Stimulated activated naive B cell treated with anti-CD40 and anti-IgM and Interleukin-4, amounts not matched to agents 10 μg/mL and 1 μg/mL and 100 μg/mL, for 72 hours (primary cell): ENCODE results near the gene NCAM1.

Experiments used
- ATAC-seq, 2 donors: fragments of 150-1000 bp; cut with Tn5 transposase; replicated peaks; 2 replicates each; pipeline ENCODE4 v1.10.0; 2021; ENCODE audit warnings: moderate library complexity in 1 of 2
- DNase-seq: peaks from one replicate; pipeline ENCODE4 v3.0.0; 2021
- H3K27ac Mint-ChIP-seq: one replicate; pipeline ENCODE4 v1.8.0; 2022; ENCODE audit warnings: mild to moderate bottlenecking, mixed read lengths
- H3K27me3 Mint-ChIP-seq, 2 donors: one replicate each; pipeline ENCODE4 v1.8.0; 2022; ENCODE audit warnings: mixed read lengths in 2 of 2
- H3K36me3 Mint-ChIP-seq, 2 donors: one replicate each; pipeline ENCODE4 v1.8.0; 2022; ENCODE audit warnings: mixed read lengths in 2 of 2, mild to moderate bottlenecking in 1 of 2
- H3K4me1 Mint-ChIP-seq, 2 donors: one replicate each; pipeline ENCODE4 v1.8.0; 2022; ENCODE audit warnings: mixed read lengths in 2 of 2, mild to moderate bottlenecking in 1 of 2
- H3K4me3 Mint-ChIP-seq, 2 donors: one replicate each; pipeline ENCODE4 v1.8.0; 2022; ENCODE audit warnings: mild to moderate bottlenecking in 2 of 2, mixed read lengths in 2 of 2, moderate library complexity in 1 of 2
- H3K9me3 Mint-ChIP-seq, 2 donors: one replicate each; pipeline ENCODE4 v1.8.0; 2022; ENCODE audit warnings: mixed read lengths in 2 of 2, mild to moderate bottlenecking in 1 of 2

The NCAM1 gene

GRCh38 chr11:113275602-113276001 is 314.4 kb downstream of the NCAM1 start:
- ATAC-seq = no peak
- Mint-ChIP-seq H3K9me3 (no peaks in the 10 kb centered on the region), H3K4me3 (no peak overlapping the region), H3K36me3 (peaks cover 0 to 3% of the 10 kb centered on the region in 2 donors), H3K4me1 (no peaks in the 10 kb centered on the region), H3K27ac (no peak overlapping the region), H3K27me3 (peaks cover 0 to 13% of the 10 kb centered on the region in 2 donors)
- DNase-seq = no peak

- Mint-ChIP-seq H3K27ac (no peak overlapping the region), H3K4me1 (no peaks in the 10 kb centered on the region), H3K9me3 (no peaks in the 10 kb centered on the region), H3K27me3 (peaks cover 0 to 10% of the 10 kb centered on the region in 2 donors), H3K36me3 (peaks cover 0 to 3% of the 10 kb centered on the region in 2 donors), H3K4me3 (no peak overlapping the region)
- ATAC-seq (no peak), DNase-seq (no peak)
Observed at GRCh38 chr11:113276466-113276865, 315.2 kb downstream of the NCAM1 start.

GRCh38 chr11:113277907-113278306 is 316.7 kb downstream of the NCAM1 start:
- DNase-seq = no peak
- Mint-ChIP-seq H3K27ac (no peak overlapping the region), H3K27me3 (peaks cover 0 to 10% of the 10 kb centered on the region in 2 donors), H3K4me3 (no peak overlapping the region), H3K4me1 (no peaks in the 10 kb centered on the region), H3K9me3 (no peaks in the 10 kb centered on the region), H3K36me3 (peaks cover 0 to 3% of the 10 kb centered on the region in 2 donors)
- no peak for ATAC-seq

GRCh38 chr11:113278481-113278880 is 317.3 kb downstream of the NCAM1 start:
- no peak overlapping the region for H3K27ac Mint-ChIP-seq
- DNase-seq (no peak), ATAC-seq (no peak)
- H3K27me3 Mint-ChIP-seq = peaks cover 0 to 10% of the 10 kb centered on the region in 2 donors
- H3K4me1 Mint-ChIP-seq = no peaks in the 10 kb centered on the region
- peaks cover 0 to 3% of the 10 kb centered on the region in 2 donors for H3K36me3 Mint-ChIP-seq
- H3K9me3 Mint-ChIP-seq = no peaks in the 10 kb centered on the region
- H3K4me3 Mint-ChIP-seq = no peak overlapping the region

- H3K27ac Mint-ChIP-seq = no peak overlapping the region
- H3K36me3 Mint-ChIP-seq = peaks cover 0 to 3% of the 10 kb centered on the region in 2 donors
Observed at GRCh38 chr11:113278925-113279324, 317.7 kb downstream of the NCAM1 start.

GRCh38 chr11:113279591-113279990 is 318.4 kb downstream of the NCAM1 start:
- peaks cover 0 to 10% of the 10 kb centered on the region in 2 donors for H3K27me3 Mint-ChIP-seq
- peaks cover 0 to 3% of the 10 kb centered on the region in 2 donors for H3K36me3 Mint-ChIP-seq
- DNase-seq (no peak), ATAC-seq (no peak)
- no peaks in the 10 kb centered on the region for H3K9me3 Mint-ChIP-seq
- H3K4me3 Mint-ChIP-seq = no peak overlapping the region
- no peaks in the 10 kb centered on the region for H3K4me1 Mint-ChIP-seq
- H3K27ac Mint-ChIP-seq = no peak overlapping the region

More at GRCh38 chr11:113278925-113279324, 317.7 kb downstream of the NCAM1 start:
- Mint-ChIP-seq H3K4me3 (no peak overlapping the region), H3K9me3 (no peaks in the 10 kb centered on the region), H3K4me1 (no peaks in the 10 kb centered on the region), H3K27me3 (peaks cover 0 to 10% of the 10 kb centered on the region in 2 donors)
- no peak for ATAC-seq
- DNase-seq = no peak

- H3K9me3 Mint-ChIP-seq = no peaks in the 10 kb centered on the region
Observed at GRCh38 chr11:113281052-113281725, 320.0 kb downstream of the NCAM1 start.

GRCh38 chr11:113282898-113283437 is 321.7 kb downstream of the NCAM1 start:
- no peak overlapping the region for H3K27ac Mint-ChIP-seq
- no peaks in the 10 kb centered on the region for H3K4me1 Mint-ChIP-seq
- ATAC-seq = no peak
- H3K27me3 Mint-ChIP-seq = peaks cover 4 to 6% of the 10 kb centered on the region in 2 donors
- H3K9me3 Mint-ChIP-seq = no peaks in the 10 kb centered on the region
- no peak overlapping the region for H3K4me3 Mint-ChIP-seq
- H3K36me3 Mint-ChIP-seq = peaks cover 0 to 3% of the 10 kb centered on the region in 2 donors
- no peak for DNase-seq

More at GRCh38 chr11:113281052-113281725, 320.0 kb downstream of the NCAM1 start:
- H3K27ac Mint-ChIP-seq = no peak overlapping the region
- DNase-seq = no peak
- peaks cover 0 to 3% of the 10 kb centered on the region in 2 donors for H3K27me3 Mint-ChIP-seq
- H3K4me3 Mint-ChIP-seq = no peak overlapping the region
- no peaks in the 10 kb centered on the region for H3K4me1 Mint-ChIP-seq
- no peak for ATAC-seq
- H3K36me3 Mint-ChIP-seq = peaks cover 0 to 3% of the 10 kb centered on the region in 2 donors

- Mint-ChIP-seq H3K36me3 (no peaks in the 10 kb centered on the region), H3K4me3 (no peak overlapping the region)
Observed at GRCh38 chr11:113283881-113284280, 322.7 kb downstream of the NCAM1 start.

GRCh38 chr11:113286009-113286408 is 324.8 kb downstream of the NCAM1 start:
- peaks cover 4% of the 10 kb centered on the region in 2 donors for H3K4me1 Mint-ChIP-seq
- H3K4me3 Mint-ChIP-seq = no peak overlapping the region
- H3K9me3 Mint-ChIP-seq = no peaks in the 10 kb centered on the region
- no peak for ATAC-seq
- no peaks in the 10 kb centered on the region for H3K36me3 Mint-ChIP-seq
- no peak for DNase-seq
- H3K27ac Mint-ChIP-seq = no peak overlapping the region
- H3K27me3 Mint-ChIP-seq = peaks cover 4 to 9% of the 10 kb centered on the region in 2 donors

More at GRCh38 chr11:113283881-113284280, 322.7 kb downstream of the NCAM1 start:
- DNase-seq (no peak), ATAC-seq (no peak)
- H3K4me1 Mint-ChIP-seq = no peaks in the 10 kb centered on the region
- no peak overlapping the region for H3K27ac Mint-ChIP-seq
- H3K9me3 Mint-ChIP-seq = no peaks in the 10 kb centered on the region
- H3K27me3 Mint-ChIP-seq = peaks cover 4 to 6% of the 10 kb centered on the region in 2 donors

- no peak overlapping the region for H3K27ac Mint-ChIP-seq
- peaks cover 4% of the 10 kb centered on the region in 2 donors for H3K4me1 Mint-ChIP-seq
- DNase-seq (no peak), ATAC-seq (no peak)
- no peaks in the 10 kb centered on the region for H3K9me3 Mint-ChIP-seq
- peaks cover 4 to 16% of the 10 kb centered on the region in 2 donors for H3K27me3 Mint-ChIP-seq
- H3K4me3 Mint-ChIP-seq = no peak overlapping the region
- H3K36me3 Mint-ChIP-seq = no peaks in the 10 kb centered on the region
Observed at GRCh38 chr11:113286509-113287497, 325.6 kb downstream of the NCAM1 start.

- peaks cover 9 to 21% of the 10 kb centered on the region in 2 donors for H3K27me3 Mint-ChIP-seq
- H3K36me3 Mint-ChIP-seq = no peaks in the 10 kb centered on the region
- no peak overlapping the region for H3K27ac Mint-ChIP-seq
- H3K9me3 Mint-ChIP-seq = no peaks in the 10 kb centered on the region
- no peak for ATAC-seq
- no peak overlapping the region for H3K4me3 Mint-ChIP-seq
- H3K4me1 Mint-ChIP-seq = peaks cover 4% of the 10 kb centered on the region in 2 donors
- DNase-seq = no peak
Observed at GRCh38 chr11:113287801-113288200, 326.6 kb downstream of the NCAM1 start.

GRCh38 chr11:113288286-113288863 is 327.2 kb downstream of the NCAM1 start:
- Mint-ChIP-seq H3K9me3 (no peaks in the 10 kb centered on the region), H3K27me3 (peaks cover 10 to 27% of the 10 kb centered on the region in 2 donors)
- no peak for ATAC-seq

More at GRCh38 chr11:113288286-113288863, 327.2 kb downstream of the NCAM1 start:
- Mint-ChIP-seq H3K27ac (no peak overlapping the region), H3K4me3 (no peak overlapping the region), H3K4me1 (peaks cover 4% of the 10 kb centered on the region in 2 donors), H3K36me3 (no peaks in the 10 kb centered on the region)
- DNase-seq = no peak
